CD4-positive, alpha-beta T cell treated with Interleukin-6 at 100 ng/mL for 8 hours (primary cell): ENCODE results near the gene STX4.

ENCODE experiments used
- DNase-seq: peaks from one replicate; pipeline ENCODE4 v3.0.0-alpha.2; 2020; ENCODE audit warnings: mixed read lengths, low spot score

Gene STX4, protein sequence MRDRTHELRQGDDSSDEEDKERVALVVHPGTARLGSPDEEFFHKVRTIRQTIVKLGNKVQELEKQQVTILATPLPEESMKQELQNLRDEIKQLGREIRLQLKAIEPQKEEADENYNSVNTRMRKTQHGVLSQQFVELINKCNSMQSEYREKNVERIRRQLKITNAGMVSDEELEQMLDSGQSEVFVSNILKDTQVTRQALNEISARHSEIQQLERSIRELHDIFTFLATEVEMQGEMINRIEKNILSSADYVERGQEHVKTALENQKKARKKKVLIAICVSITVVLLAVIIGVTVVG

DNA sequence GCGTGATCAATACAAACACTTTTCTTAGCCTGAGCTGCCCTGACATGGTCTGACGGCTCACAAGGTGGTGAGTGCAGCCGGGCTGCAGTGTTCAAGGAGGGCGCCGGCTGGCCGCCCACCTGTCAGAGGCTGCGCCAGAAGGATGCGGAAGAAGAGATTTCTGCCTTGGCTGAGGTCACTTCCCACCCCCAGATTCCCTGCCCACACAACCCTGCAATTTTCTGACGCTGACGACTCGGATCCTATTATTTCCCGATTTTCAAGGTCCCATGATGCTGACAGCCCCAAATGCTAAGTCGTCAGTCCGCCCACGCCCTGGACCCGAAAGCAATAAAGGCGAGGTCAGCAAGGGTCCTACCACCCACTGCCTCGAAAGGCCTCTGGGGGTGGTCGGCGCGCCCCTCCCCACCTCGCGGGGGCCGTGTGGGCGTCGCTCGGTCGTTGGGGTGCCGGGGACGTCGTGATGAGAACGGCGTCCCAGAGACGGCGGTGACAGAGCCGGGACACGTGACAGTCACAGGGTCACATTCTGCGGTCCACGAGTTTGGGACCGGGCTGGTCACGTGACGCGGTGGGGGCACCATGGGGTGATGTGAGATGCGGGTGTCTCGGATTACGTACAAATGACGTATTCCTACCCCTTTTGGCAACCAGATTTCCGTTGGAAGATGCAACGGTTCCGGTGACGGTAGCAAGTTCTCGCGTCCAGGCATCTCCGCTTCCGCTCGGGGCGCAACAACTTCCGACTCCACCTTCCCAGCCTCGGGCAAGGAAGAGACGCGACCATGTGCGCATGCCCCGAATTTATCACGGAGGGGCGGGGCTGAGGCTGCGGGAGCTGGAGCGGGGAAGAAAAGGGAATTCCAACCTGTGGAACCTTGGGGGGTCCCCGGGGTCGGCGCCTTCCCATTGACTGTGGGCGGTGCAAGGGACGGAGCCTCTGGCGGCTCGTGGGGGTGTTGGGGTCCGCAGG lies at the start of gene STX4:
TSS of gene STX4 (plus strand) at position 823 of the 973 bp plus-strand sequence. CDS start 248 bp downstream, outside the sequence.
- peak; percentile 97 for DNase-seq

- no peak for DNase-seq
These were observed 49.3 kb upstream of the STX4 start for GRCh38 chr16:30983898-30984610.

DNA sequence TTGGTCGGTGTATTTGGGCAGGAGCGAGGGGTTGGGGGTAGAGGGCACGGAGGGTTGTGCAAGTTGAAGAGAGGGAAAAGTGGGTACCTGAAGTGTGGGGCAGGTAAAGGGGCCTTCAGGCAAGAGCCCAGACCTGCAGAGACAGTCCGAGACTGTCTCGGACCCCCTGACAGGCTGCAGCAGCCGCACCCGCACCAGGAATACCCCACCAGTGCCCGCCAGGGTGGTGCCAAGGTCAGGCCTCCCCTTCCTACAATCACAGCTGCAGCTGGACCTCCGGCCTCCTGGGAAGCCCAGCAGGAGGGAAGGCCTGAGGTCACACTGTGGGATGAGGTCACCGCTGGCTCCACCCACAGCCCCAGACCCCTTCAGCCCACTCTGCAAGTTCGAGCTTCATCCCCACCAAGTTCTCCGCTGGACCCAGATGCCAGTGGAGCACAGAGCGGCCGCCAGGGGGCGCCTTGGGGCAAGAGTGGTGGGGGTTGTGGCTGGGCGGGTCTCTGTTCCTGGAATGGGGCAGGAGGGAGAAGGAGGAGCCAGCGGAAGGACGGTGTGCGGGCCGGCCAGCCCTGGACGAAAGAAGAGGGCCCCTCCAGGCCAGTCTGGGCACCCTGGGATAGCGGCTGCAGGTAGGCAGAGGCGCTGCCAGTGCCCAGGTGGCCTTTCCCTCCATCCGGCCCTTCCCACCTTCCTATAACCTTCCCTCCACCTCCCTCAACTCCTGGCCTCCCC lies 48.5 kb upstream of the STX4 start, which contains the start of gene HSD3B7:
TSS of gene HSD3B7 (plus strand) at position 539 of the 732 bp plus-strand sequence. CDS start 452 bp downstream, outside the sequence.
- peak; percentile 65 for DNase-seq

DNA sequence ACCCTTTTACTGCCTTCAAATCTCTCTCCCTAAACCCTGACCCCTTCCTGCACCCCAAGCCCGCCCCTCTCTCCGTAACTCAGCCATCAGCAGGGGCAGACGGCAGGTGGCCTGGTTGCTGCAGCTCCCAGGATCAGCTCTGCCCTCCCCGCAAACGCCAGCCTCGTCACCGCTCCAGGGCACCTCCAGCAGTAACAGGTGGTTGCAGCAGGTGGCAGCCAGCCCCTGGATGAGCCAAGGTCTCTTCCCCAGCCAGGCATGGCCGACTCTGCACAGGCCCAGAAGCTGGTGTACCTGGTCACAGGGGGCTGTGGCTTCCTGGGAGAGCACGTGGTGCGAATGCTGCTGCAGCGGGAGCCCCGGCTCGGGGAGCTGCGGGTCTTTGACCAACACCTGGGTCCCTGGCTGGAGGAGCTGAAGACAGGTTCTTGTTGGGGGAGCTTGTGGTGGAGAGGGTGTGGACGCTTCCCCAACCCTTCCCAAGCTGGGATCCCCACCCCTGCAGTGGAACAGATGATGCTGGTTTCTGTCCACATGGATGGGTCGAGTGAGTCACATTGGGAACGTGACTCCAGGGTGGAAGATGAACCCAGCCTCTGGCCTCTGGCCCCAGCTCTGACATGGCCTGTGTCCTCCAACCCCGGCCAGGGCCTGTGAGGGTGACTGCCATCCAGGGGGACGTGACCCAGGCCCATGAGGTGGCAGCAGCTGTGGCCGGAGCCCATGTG lies 47.8 kb upstream of the STX4 start:
- no peak for DNase-seq

GRCh38 chr16:30986129-30986991 lies 47.0 kb upstream of the STX4 start:
- no peak for DNase-seq

DNA sequence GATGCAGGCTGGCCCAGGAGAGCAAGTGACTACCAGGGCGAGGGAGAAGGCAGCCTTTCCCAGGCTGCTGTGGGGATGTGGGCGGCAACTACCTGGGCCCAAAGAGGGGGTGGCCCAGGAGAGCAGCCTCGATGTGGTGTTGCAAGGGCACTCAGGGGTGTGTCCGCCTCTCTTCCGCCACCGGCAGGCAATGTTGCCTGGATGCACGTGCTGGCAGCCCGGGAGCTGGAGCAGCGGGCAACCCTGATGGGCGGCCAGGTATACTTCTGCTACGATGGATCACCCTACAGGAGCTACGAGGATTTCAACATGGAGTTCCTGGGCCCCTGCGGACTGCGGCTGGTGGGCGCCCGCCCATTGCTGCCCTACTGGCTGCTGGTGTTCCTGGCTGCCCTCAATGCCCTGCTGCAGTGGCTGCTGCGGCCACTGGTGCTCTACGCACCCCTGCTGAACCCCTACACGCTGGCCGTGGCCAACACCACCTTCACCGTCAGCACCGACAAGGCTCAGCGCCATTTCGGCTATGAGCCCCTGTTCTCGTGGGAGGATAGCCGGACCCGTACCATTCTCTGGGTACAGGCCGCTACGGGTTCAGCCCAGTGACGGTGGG lies 45.7 kb upstream of the STX4 start:
- no peak for DNase-seq

- no peak for DNase-seq
These were observed 43.8 kb upstream of the STX4 start for GRCh38 chr16:30989469-30990047.

GRCh38 chr16:30990105-30990504 lies 43.3 kb upstream of the STX4 start:
- DNase-seq = no peak

DNA sequence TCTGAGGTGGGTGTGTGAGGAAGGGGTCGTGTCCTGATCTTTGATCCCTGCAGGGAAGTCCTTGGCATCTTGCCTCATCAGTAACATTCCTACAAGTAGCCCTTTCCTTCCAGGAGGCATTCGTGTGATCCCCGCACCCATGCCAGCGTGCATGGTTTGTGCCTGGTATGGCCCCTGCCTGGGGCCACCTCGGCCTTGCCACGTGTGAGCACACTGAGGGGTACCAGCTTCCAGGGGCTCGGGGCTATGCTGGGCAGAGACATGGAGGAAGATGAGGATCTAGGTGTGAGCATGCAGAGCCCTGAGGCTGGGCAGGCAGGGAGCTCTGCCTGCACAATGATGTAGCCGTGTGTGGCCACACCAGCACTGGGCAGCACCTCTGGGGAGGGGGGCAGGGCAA lies 42.3 kb upstream of the STX4 start:
- DNase-seq = no peak

DNA sequence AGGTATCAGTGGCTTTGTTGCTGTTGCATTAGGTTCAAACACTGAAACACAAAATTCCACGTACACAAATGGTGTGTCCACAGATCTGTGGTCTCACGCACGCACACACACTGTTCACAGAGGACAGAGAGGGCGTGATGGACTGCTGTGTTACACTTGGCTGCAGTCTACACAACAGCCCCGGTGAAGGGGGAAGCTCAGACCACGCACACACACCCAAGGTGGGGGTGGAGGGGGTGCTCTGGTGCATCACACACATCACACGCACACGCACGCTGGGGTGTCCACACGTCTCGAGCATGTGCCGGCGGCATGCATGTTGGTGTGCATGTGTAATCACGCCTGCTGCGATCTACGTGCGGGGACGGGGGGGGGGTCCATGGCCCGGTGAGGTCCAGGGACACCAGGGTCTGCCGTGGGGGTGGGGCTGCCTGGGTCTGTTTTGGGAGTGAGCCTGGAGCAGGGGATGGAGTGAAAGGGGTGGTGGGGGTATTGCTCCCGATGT lies 41.0 kb upstream of the STX4 start:
- no peak for DNase-seq

GRCh38 chr16:30992931-30993816 lies 40.2 kb upstream of the STX4 start:
- DNase-seq = no peak

GRCh38 chr16:30995927-30996323 lies 37.4 kb upstream of the STX4 start:
- no peak for DNase-seq

GRCh38 chr16:30996324-30996984 lies 36.9 kb upstream of the STX4 start:
- no peak for DNase-seq

DNA sequence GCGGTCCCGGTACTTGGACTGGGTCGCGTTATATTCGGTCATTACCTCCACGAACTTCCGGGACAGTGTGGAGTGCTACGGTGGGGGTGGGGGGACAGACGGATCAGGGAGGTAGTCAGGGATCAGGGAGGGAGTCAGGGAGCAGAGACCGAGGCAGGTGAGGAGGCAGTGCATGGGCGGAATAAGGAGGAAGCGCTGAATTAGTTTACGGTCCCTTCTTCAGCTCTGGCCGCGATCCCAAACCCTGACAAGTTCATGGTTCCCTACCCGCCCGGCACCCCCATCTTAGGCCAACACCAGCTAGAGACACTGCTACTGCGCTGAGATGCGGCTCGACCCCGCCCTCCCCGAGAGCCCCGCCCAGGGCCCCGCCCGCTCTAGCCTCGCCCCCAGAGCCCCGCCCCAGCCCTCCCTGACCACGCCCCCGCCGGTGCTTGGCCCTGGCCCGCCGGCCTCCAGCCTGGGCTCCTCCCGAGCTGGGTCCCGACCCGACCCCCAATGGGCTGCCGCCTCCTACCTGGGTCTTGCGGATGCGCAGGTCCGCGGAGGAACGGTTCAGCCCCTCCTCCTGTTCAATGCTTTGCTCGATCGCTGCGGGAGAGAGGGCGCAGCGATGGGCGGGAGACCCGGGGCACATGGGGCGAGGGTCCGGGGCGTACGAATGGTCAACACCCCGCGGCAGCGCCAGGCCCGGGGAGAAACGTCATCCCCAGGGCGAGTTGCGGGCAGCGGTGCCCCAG lies 36.2 kb upstream of the STX4 start:
- peak; percentile 82 for DNase-seq

DNA sequence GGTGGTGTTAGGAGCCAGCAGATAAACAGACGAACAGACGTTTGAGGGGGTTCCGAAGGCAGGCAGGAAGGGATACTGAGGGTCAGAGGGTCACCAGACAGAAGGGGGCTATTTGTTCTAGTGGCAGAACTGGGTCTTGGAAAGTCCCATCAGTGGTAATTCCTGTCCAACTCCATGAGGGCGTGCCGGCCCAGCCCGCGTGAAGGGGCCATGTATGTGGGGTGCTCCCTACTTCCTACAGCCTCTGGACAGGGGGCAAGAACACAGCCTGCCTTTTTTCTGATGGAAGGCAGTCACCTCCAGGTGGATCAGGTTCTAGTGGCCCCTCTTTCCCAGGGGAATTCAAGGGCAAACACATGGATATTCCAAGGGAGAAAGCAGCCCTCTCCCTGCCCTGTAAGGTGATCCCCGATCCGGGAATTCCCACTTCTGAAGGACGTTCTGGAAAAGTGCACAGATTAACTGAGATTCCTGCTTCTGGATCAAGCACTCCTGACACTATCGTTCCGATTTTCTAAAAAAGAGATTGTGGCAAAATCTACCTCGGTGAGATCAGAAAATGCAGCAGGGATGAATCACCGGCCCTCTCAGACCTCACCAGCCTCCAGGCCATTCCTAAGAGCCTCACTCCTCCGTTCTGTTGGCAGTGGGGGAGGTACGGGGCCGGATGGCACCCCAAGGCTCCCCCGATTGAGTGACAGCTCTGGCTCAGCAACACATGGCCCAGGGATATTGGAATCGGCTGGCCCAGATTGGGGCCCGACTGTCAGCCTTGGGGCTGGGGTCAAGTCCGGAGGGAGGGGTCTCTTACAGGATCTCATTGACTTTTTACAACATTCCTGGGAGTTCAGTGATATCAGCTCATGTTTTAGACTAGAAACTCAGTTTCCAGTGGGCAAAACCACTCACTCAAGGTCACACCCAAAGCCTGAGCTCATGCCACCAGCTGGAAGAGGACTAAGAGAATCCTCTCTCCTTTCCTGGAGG lies 35.3 kb upstream of the STX4 start:
- DNase-seq = no peak
